Esophagus muscularis mucosa (tissue), 4 donors: Measurements from ENCODE around the gene MCF2L2. TPM values are rescaled to one million over a fixed set of nuclear protein-coding genes. Genes with fewer than 3 reads are reported as not detected.
A peak's percentile ranks its signal among the peaks of the same experiment; 100 is the strongest.

ENCODE experiments used
- DNase-seq: peaks from one replicate; pipeline ENCODE4 v3.0.0-alpha.2; 2017; ENCODE audit errors: extremely low spot score
- H3K27ac ChIP-seq, 4 donors: fragments of 200-600 bp; sonication (generic); replicated peaks in 1 of 4; 1 replicate in 3 of 4; 2 replicates in 1 of 4; pipeline ENCODE4 v1.5.1; 2016 to 2019; ENCODE audit warnings: mild to moderate bottlenecking in 1 of 4
- H3K27me3 ChIP-seq, 4 donors: fragments of 200-600 bp; sonication (generic); one replicate each; pipeline versions ENCODE4 v1.5.1 to v1.6.0; 2016 to 2019
- H3K36me3 ChIP-seq, 4 donors: fragments of 200-600 bp; sonication (generic); one replicate each; pipeline ENCODE4 v1.5.1; 2016 to 2019
- H3K4me1 ChIP-seq, 4 donors: fragments of 200-600 bp; sonication (generic); one replicate each; pipeline ENCODE4 v1.5.1; 2016 to 2019
- H3K4me3 ChIP-seq, 4 donors: fragments of 200-600 bp; sonication (generic); 1 replicate in 2 of 4; 2 replicates in 2 of 4; pipeline ENCODE4 v1.5.1; 2016 to 2019; ENCODE audit warnings: mild to moderate bottlenecking in 4 of 4, moderate library complexity in 1 of 4
- H3K9me3 ChIP-seq, 4 donors: fragments of 200-600 bp; sonication (generic); 1 replicate in 3 of 4; 2 replicates in 1 of 4; pipeline ENCODE4 v1.5.1; 2016 to 2019
- EP300 ChIP-seq: sonication (generic); formaldehyde crosslinking; IDR thresholded peaks from one replicate; pipeline ENCODE4 v1.6.1; 2017; ENCODE audit warnings: antibody characterized with exemption
- POLR2A ChIP-seq: fragments of 450-650 bp; IDR thresholded peaks from one replicate; pipeline ENCODE4 v1.6.1; 2017; ENCODE audit warnings: antibody characterized with exemption, moderate library complexity, mild to moderate bottlenecking, low read depth
- POLR2AphosphoS5 ChIP-seq, 2 donors: sonication (generic); formaldehyde crosslinking; IDR thresholded peaks; one replicate each; pipeline ENCODE4 v1.6.1; 2017; ENCODE audit warnings: antibody characterized with exemption in 2 of 2
- WGBS: methylation state at CpG from one replicate; pipeline ENCODE4 v1.1.5; 2018; 5-methylcytosine and 5-hydroxymethylcytosine counted together
- intact Hi-C: fragments of 100-400 bp; cut with DNase I; formaldehyde crosslinking; loops from one replicate; pipeline ENCODE4 v1.15.1; 2023
- total RNA-seq, 4 donors: library from RNA; depleted of rRNA; stranded (reverse); fragments of >200 nt; gene quantifications; one replicate each; pipeline versions ENCODE4 v1.1.0 to v1.2.1, GENCODE V29; 2016
- TF ChIP-seq, protein P1 (sequence below), 3 experiments: fragments of 200-600 bp in 2 of 3; fragments of 450-650 bp in 1 of 3; sonication (generic) in 2 of 3; IDR thresholded peaks; one replicate each; pipeline ENCODE4 v1.5.1; 2017 to 2019; ENCODE audit warnings: antibody characterized with exemption in 3 of 3, mild to moderate bottlenecking in 2 of 3, moderate library complexity in 1 of 3

MCF2L2 gene
- total RNA-seq, 4 donors from 2014 or later, result 0.99 to 3.3 (median 1.3) TPM

DNA sequence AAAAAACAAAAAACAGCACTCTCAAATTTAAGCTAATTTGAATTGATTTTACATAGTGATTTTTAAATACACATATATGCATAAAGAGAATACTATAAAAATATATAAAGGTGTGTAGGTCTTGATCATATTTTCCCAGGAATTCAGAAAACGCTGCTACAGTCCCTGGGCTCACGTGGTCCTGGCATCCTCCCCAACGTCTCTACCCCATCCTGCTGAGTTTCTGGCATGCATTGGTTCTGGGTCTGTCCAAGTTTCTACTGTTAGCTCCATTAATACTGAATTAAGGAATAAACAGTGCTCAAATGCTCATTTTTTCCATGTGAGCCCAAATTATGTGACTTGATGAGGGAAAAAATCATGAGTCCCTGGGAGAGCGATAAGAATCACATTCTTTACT, 233.2 kb downstream of the MCF2L2 start:
- no peaks in the 10 kb centered on the region for H3K9me3 ChIP-seq
- H3K36me3 ChIP-seq, result no peaks in the 10 kb centered on the region
- H3K4me3 ChIP-seq, result no peak overlapping the region
- no peak for TF ChIP-seq EP300
- TF ChIP-seq, protein P1, sequence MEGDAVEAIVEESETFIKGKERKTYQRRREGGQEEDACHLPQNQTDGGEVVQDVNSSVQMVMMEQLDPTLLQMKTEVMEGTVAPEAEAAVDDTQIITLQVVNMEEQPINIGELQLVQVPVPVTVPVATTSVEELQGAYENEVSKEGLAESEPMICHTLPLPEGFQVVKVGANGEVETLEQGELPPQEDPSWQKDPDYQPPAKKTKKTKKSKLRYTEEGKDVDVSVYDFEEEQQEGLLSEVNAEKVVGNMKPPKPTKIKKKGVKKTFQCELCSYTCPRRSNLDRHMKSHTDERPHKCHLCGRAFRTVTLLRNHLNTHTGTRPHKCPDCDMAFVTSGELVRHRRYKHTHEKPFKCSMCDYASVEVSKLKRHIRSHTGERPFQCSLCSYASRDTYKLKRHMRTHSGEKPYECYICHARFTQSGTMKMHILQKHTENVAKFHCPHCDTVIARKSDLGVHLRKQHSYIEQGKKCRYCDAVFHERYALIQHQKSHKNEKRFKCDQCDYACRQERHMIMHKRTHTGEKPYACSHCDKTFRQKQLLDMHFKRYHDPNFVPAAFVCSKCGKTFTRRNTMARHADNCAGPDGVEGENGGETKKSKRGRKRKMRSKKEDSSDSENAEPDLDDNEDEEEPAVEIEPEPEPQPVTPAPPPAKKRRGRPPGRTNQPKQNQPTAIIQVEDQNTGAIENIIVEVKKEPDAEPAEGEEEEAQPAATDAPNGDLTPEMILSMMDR (IDR thresholded peaks at IDR 0.05), result no peak
- TF ChIP-seq POLR2A, result no peak
- TF ChIP-seq POLR2AphosphoS5 (IDR thresholded peaks at IDR 0.05), result no peak
- H3K27ac ChIP-seq, result no peak overlapping the region
- no peak for DNase-seq
- no peaks in the 10 kb centered on the region for H3K27me3 ChIP-seq
- WGBS, result 28% methylated on average over 4 of the region's 4 CpGs
- intact Hi-C loops, result no loop called here
- H3K4me1 ChIP-seq, result peaks cover 0 to 18% (median 14%) of the 10 kb centered on the region in 4 donors

DNA sequence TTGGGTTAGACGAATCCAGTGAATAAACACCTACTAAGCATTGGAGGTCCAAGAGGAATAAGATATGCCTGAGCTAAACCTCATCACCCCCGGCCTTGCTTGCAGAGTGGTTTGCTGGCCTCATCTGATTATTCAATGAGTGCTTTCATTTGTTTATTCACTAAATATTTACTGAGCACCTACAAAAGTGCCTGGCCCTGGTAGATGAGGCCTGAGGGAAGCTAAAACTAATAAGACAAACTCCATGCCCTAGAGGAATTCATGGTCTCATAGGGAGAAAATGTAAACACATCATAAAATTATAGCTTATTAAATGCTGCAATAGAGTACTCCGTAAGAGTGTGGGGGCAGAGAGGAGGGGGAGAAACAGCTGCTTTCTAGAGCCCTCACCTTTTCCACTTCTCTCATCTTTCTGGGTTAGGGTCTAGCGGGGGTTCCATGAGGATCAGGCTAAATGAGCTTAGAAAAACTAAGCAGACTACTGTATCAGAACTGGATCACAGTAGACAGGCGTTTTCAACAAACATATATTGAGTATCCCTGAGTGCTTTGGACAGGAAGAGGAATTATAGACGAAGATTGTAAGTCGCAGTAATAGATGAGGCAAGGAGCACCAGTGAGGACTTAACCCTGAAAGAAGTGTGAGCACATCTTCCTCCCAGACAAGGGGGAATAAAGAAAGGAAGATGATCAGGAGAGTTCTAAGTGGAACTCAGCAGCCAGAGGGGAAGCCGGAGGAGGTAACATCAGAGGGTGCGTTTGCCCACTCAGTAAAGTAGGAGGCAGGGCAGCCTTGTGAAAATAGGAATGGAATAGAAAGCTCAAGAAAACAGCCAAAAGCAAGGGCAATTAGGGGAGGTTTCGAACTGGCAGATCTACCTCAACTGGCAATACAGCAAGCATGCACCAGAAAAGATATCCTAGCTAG, 234.4 kb downstream of the MCF2L2 start:
- Histone ChIP-seq H3K27me3 (no peaks in the 10 kb centered on the region), H3K9me3 (no peaks in the 10 kb centered on the region), H3K36me3 (no peaks in the 10 kb centered on the region), H3K4me1 (peaks cover 0 to 18% (median 14%) of the 10 kb centered on the region in 4 donors), H3K4me3 (no peak overlapping the region), H3K27ac (no peak overlapping the region)
- DNase-seq, result peak; percentile 42
- intact Hi-C loops, result no loop called here
- WGBS, result 61% methylated on average over 10 of the region's 10 CpGs
- TF ChIP-seq, protein P1 (IDR thresholded peaks at IDR 0.05), result no peak
- TF ChIP-seq POLR2AphosphoS5 (IDR thresholded peaks at IDR 0.05) (no peak), EP300 (no peak), POLR2A (no peak)

DNA sequence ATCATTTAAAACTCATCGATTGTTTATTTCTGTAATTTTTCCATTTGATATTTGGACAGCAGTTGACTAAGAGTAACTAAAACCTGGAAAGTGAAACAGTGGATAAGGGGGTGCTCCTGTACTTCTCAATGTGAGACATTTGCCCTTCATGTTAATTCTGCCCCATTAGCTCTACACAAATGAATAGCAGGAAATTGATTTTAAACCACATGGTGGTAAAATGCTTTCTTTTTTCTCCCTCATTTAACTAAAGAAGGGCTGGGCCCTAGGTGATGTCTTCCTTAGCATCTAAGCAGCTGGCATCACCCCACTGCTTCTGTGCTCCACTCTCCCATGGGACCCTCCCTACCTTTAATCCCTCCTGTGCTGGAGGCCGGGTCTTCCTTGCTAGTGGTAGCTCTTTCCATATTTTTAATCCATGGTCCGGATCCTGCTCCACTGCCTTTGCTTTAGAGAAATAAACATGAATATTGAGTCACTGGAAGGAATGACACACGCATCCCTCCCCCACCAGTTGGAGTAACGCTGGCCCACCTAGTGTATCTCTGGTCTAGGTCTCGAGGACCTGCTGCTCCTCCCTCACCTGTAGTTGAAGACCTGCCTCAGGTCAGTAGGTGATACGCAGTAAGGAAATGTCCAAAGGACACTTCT, 235.6 kb downstream of the MCF2L2 start:
- intact Hi-C loops, result no loop called here
- Histone ChIP-seq H3K27me3 (no peaks in the 10 kb centered on the region), H3K4me3 (no peak overlapping the region), H3K4me1 (peaks cover 0 to 18% (median 14%) of the 10 kb centered on the region in 4 donors), H3K36me3 (no peaks in the 10 kb centered on the region), H3K9me3 (no peaks in the 10 kb centered on the region), H3K27ac (no peak overlapping the region)
- 94% methylated on average over 7 of the region's 7 CpGs for WGBS
- peak; percentile 72 for DNase-seq
- TF ChIP-seq EP300 (no peak), POLR2AphosphoS5 (IDR thresholded peaks at IDR 0.05) (no peak), POLR2A (no peak)
- TF ChIP-seq, protein P1 (IDR thresholded peaks at IDR 0.05), result no peak

DNA sequence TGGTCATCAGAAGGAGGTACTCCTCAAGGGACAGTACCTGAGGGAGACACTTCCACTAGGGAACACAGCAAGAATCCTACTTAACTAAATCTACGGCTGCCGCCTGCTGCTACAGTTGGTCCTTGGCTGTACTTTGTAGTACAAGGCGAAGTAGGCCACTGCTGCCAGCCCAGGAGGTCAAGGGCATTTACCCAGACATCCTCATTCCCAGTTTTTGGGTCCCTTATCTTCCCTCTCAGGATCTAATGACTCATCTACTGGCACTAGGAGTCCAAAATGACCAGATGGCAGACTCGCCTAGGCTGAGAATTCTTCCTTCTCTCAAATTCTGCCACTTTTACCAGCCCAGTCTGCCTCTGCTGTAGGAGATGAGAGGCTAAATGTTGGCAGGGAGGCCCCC, 238.8 kb downstream of the MCF2L2 start:
- H3K36me3 ChIP-seq, result no peaks in the 10 kb centered on the region
- H3K4me1 ChIP-seq, result peaks cover 0 to 19% (median 17%) of the 10 kb centered on the region in 4 donors
- no peaks in the 10 kb centered on the region for H3K9me3 ChIP-seq
- no peak for DNase-seq
- no peak overlapping the region for H3K4me3 ChIP-seq
- intact Hi-C loops, result no loop called here
- no peaks in the 10 kb centered on the region for H3K27me3 ChIP-seq
- H3K27ac ChIP-seq, result no peak overlapping the region
- WGBS, result 93% methylated on average over 4 of the region's 4 CpGs
- TF ChIP-seq POLR2AphosphoS5 (IDR thresholded peaks at IDR 0.05) (no peak), POLR2A (no peak)
- TF ChIP-seq, protein P1 (IDR thresholded peaks at IDR 0.05), result no peak
